ENCODE data around the gene HHIPL2. TPM values are rescaled to one million over a fixed set of nuclear protein-coding genes. Genes with fewer than 3 reads are reported as not detected.
A peak's percentile ranks its signal among the peaks of the same experiment; 100 is the strongest.

The HHIPL2 gene
- total RNA-seq, 1 experiment from 2014 or later: 2.1 TPM

DNA sequence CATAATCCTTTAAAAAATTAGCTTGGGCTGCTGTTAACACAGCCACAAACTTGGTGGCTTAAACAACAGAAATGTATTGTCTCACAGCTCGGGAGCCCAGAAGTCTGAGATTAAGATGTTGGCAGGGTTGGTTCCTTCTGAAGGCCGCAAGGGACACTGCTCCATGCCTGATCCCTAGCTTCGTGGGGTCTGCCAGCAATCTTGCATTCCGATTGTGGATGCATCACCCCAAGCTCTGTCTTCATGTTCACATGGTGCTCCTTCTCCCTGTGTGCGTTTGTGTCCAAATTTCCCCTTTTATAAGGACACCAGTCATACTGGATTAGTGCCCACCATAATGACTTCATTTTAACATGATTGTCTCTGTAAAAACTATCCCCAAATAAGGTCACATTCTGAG lies 5.0 kb upstream of the HHIPL2 start:
- no peak overlapping the region for H3K27ac Mint-ChIP-seq (ENCODE audit: unreplicated experiment)
- CTCF ChIA-PET: interaction anchor here (0.6 kb wide), 1 partner anchor 246 kb away, joined by 3 read pairs; no protein-coding TSS in a partner anchor
- no peaks in the 10 kb centered on the region for H3K9me3 Mint-ChIP-seq (ENCODE audit: low read depth, unreplicated experiment)
- peaks cover 6% of the 10 kb centered on the region for H3K4me1 Mint-ChIP-seq (ENCODE audit: low read depth, unreplicated experiment)
- DNase-seq: no peak
- peaks cover 12% of the 10 kb centered on the region for H3K27me3 Mint-ChIP-seq (ENCODE audit: unreplicated experiment)
- no peak for TF ChIP-seq CTCF (IDR thresholded peaks at IDR 0.05; ENCODE audit: unreplicated experiment)
- H3K4me3 Mint-ChIP-seq (ENCODE audit: low read depth, unreplicated experiment): no peak overlapping the region
- peaks cover 7% of the 10 kb centered on the region for H3K36me3 Mint-ChIP-seq (ENCODE audit: insufficient read depth, unreplicated experiment)
- no TSS peak for BruUV-seq (replicated peaks)
- intact Hi-C loops (cut with micrococcal nuclease; ENCODE audit: unreplicated experiment): no loop called here

DNA sequence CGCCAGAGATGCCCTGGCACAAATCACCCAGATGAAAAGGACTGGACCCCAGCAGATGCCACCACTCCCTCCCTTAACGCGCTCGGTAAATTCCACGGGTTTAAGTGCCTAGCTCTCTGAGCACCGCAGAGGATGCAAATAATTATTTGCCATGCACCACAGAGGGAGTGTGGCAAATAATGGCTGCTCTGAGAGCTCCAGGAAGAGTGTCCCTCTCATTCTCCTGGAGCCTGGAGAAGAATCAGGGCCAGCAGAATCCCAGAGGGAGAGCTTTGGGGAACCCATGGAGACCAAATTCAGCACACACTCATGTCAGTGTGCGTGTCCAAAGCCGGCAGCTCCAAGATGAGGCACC lies 667 bp downstream of the HHIPL2 start:
- Mint-ChIP-seq H3K27ac (ENCODE audit: unreplicated experiment) (no peak overlapping the region), H3K4me3 (ENCODE audit: low read depth, unreplicated experiment) (no peak overlapping the region), H3K27me3 (ENCODE audit: unreplicated experiment) (peaks cover 41% of the 10 kb centered on the region), H3K36me3 (ENCODE audit: insufficient read depth, unreplicated experiment) (no peaks in the 10 kb centered on the region), H3K4me1 (ENCODE audit: low read depth, unreplicated experiment) (peaks cover 18% of the 10 kb centered on the region), H3K9me3 (ENCODE audit: low read depth, unreplicated experiment) (no peaks in the 10 kb centered on the region)
- BruUV-seq (replicated peaks): no TSS peak
- CTCF ChIA-PET: interaction anchor here (1.0 kb wide), 1 partner anchor 60 kb away, joined by 4 read pairs; no protein-coding TSS in a partner anchor
- no peak for DNase-seq
- intact Hi-C loops (cut with micrococcal nuclease; ENCODE audit: unreplicated experiment): no loop called here
- no peak for TF ChIP-seq CTCF (IDR thresholded peaks at IDR 0.05; ENCODE audit: unreplicated experiment)

DNA sequence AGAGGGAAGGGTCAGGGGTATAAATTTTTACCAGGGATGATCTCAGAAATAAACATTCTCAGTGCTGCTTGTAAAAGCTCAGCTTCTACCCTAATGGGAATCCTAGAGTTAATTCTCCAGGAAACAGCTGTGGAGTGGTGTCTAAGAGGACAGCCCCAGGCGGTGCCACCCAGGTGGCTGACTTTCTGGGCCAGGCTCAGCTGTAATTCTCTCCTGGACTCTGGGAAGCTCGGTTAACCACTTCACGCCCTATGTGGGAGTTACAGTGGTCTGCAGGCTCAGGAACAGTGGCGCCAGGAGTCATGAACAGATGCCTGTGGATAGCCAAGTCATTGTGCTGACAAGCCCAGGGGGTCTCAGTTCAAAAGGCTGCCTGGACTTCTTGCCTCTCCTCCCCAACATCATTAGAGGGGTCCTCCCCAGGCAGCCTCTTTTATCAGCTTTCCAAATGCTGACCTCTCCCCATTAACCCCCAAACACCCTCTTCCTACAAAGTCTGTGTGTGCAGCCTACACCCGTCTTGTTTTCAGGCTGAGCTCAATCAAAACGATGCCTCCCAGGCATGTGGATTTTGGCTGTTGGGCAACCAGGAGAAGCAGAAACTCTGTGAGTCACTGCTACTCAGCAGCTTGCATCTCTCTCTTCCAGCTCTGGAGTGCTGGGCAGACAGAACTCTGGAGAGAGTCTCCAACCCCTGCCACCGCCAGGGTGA lies 1.2 kb downstream of the HHIPL2 start:
- H3K36me3 Mint-ChIP-seq (ENCODE audit: insufficient read depth, unreplicated experiment): no peaks in the 10 kb centered on the region
- no peaks in the 10 kb centered on the region for H3K9me3 Mint-ChIP-seq (ENCODE audit: low read depth, unreplicated experiment)
- no peak overlapping the region for H3K4me3 Mint-ChIP-seq (ENCODE audit: low read depth, unreplicated experiment)
- intact Hi-C loops (cut with micrococcal nuclease; ENCODE audit: unreplicated experiment): no loop called here
- H3K27ac Mint-ChIP-seq (ENCODE audit: unreplicated experiment): no peak overlapping the region
- no TSS peak for BruUV-seq (replicated peaks)
- CTCF ChIA-PET: interaction anchor here (0.6 to 1.0 kb wide), 2 partner anchors 61 to 1561 kb away, joined by 3 to 4 read pairs; no protein-coding TSS in a partner anchor
- DNase-seq: peak; percentile 13
- peaks cover 41% of the 10 kb centered on the region for H3K27me3 Mint-ChIP-seq (ENCODE audit: unreplicated experiment)
- H3K4me1 Mint-ChIP-seq (ENCODE audit: low read depth, unreplicated experiment): peaks cover 18% of the 10 kb centered on the region
- TF ChIP-seq CTCF (IDR thresholded peaks at IDR 0.05; ENCODE audit: unreplicated experiment): no peak

- H3K27ac Mint-ChIP-seq (ENCODE audit: unreplicated experiment): no peak overlapping the region
- DNase-seq: no peak
- TF ChIP-seq CTCF (IDR thresholded peaks at IDR 0.05; ENCODE audit: unreplicated experiment): no peak
- peaks cover 41% of the 10 kb centered on the region for H3K27me3 Mint-ChIP-seq (ENCODE audit: unreplicated experiment)
- no peaks in the 10 kb centered on the region for H3K36me3 Mint-ChIP-seq (ENCODE audit: insufficient read depth, unreplicated experiment)
- CTCF ChIA-PET: interaction anchor here (0.6 kb wide), 1 partner anchor 1560 kb away, joined by 3 read pairs; no protein-coding TSS in a partner anchor
- peaks cover 18% of the 10 kb centered on the region for H3K4me1 Mint-ChIP-seq (ENCODE audit: low read depth, unreplicated experiment)
- H3K9me3 Mint-ChIP-seq (ENCODE audit: low read depth, unreplicated experiment): no peaks in the 10 kb centered on the region
- intact Hi-C loops (cut with micrococcal nuclease; ENCODE audit: unreplicated experiment): no loop called here
- no peak overlapping the region for H3K4me3 Mint-ChIP-seq (ENCODE audit: low read depth, unreplicated experiment)
- no TSS peak for BruUV-seq (replicated peaks)
These were observed 1.8 kb downstream of the HHIPL2 start for GRCh38 chr1:222546091-222546490.

Measured in Calu3 (cell line).